Heart left ventricle (tissue), 13 donors: ENCODE measurements around the gene SH3D19.

Source experiments
- POLR2A ChIP-seq, 2 donors: fragments of 450-650 bp; IDR thresholded peaks; one replicate each; pipeline ENCODE4 v1.6.1; 2017; ENCODE audit warnings: antibody characterized with exemption in 2 of 2, mild to moderate bottlenecking in 2 of 2, moderate library complexity in 2 of 2
- TF ChIP-seq, protein P1 (sequence below), 12 donors: fragments of 200-600 bp; sonication (generic) in 4 of 12; IDR thresholded peaks; one replicate each; pipeline versions ENCODE4 v1.5.0 to v1.8.0; 2018 to 2022; ENCODE audit warnings: antibody characterized with exemption in 12 of 12, mild to moderate bottlenecking in 5 of 12
- donor health status: ischemic (EF 13 %, LVEDD 7.1; RV severe dilation, severe dysfunction).
- donor health status: DM: no; HTN: yes; CAD: no.
- donor health status: DM: no; HTN: no; CAD: no.
- donor health status: ischemic (EF 25% LVEDD 6.9; RV normal size, moderate dysfunction).
- donor health status: ischemic (EF 25% LVEDD 5.7; RV mildly dilated, moderate dysfunction).
- donor health status: ischemic (EF 35%, LVEDD 5.7; RV mildly dilated, moderate dysfunction).
- donor health status: nonischemic (EF 11% LVEDD 7.7; RV severe dilation, severe dysfunction).
- donor health status: DM: yes; HTN: yes; CAD: no.
- donor health status: PGD.
- donor health status: ischemic (EF 29% LVEDD 5.4; RV normal size, mild dysfunction).
- donor health status: nonischemic (EF 23%, LVEDD 6.1; RV moderate dilation, normal function).

DNA sequence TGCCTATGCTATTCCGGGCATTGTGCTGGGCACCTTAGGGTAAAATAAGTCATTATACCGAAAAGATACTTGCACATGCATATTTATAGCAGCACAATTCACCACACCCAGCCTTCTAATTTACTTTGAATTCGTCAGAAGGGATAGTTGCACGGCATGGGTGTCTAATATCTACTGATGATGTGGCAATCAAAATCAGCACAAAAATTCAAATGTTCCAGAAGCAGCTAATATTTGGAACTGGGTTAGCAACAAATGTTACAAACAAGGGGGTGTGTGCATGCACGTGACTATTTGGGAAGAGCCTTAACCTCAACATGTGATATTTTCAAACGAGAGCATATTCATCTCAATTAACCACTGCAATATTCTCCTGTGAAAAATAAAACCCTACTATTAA, 128.2 kb downstream of the SH3D19 start:
- TF ChIP-seq, protein P1, sequence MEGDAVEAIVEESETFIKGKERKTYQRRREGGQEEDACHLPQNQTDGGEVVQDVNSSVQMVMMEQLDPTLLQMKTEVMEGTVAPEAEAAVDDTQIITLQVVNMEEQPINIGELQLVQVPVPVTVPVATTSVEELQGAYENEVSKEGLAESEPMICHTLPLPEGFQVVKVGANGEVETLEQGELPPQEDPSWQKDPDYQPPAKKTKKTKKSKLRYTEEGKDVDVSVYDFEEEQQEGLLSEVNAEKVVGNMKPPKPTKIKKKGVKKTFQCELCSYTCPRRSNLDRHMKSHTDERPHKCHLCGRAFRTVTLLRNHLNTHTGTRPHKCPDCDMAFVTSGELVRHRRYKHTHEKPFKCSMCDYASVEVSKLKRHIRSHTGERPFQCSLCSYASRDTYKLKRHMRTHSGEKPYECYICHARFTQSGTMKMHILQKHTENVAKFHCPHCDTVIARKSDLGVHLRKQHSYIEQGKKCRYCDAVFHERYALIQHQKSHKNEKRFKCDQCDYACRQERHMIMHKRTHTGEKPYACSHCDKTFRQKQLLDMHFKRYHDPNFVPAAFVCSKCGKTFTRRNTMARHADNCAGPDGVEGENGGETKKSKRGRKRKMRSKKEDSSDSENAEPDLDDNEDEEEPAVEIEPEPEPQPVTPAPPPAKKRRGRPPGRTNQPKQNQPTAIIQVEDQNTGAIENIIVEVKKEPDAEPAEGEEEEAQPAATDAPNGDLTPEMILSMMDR (IDR thresholded peaks at IDR 0.05) = no peak
- no peak for TF ChIP-seq POLR2A (IDR thresholded peaks at IDR 0.05)
